NCI-H1694 treated with DMSO at 0.1 percent for 48 hours (cell line): ENCODE data around the gene STK16.

ENCODE experiments used
- DNase-seq: peaks from one replicate; lab custom pipeline; 2025; lab: John Stamatoyannopoulos, UW

The STK16 gene

DNA sequence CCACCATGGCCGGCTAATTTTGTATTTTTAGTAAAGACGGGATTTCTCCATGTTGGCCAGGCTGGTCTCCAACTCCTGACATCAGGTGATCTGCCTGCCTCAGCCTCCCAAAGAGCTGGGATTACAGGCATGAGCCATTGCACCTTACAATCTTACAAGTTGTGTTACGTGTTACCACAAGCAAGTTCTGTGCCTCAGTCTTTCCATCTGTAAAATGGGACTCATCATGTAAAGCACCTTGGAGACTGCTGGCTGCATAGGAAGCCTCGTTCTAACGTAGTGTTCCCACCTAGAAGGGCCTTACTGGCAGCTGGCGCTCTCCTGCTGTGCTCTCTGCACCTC, 43.9 kb downstream of the STK16 start:
- peak; percentile 80 for DNase-seq

GRCh38 chr2:219289537-219290361, 44.5 kb downstream of the STK16 start:
- DNase-seq: peak; percentile 80

GRCh38 chr2:219290381-219291171, 45.3 kb downstream of the STK16 start:
- no peak for DNase-seq

GRCh38 chr2:219291394-219291793, 46.1 kb downstream of the STK16 start:
- DNase-seq: no peak

DNA sequence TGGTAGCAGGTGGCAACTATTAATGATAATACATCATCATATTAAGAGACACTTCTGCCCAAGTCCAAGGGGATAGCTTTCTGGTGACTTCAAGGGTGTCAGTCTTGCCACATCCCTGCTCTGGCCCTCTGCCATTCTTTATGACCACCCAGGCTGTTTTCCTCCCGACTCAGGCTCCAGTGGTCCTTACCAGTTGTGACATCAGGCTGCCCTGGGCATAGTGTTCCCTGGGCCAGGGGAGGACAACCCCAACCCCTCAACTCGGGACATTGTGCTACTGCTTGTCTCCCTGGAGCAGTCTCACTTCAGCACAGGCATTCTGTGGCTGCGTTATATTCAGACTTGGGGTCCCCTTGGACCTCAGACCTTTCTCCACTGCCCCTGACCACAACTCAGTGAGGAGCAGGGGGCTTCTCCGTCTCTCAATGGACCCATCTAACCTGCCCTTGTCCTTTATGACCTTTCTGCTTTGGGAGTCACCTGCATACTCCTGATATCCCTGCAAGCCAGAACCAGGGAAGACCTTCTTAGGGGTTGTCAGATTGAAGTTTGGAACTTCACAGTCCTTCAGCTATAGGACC, 46.7 kb downstream of the STK16 start:
- DNase-seq: no peak

DNA sequence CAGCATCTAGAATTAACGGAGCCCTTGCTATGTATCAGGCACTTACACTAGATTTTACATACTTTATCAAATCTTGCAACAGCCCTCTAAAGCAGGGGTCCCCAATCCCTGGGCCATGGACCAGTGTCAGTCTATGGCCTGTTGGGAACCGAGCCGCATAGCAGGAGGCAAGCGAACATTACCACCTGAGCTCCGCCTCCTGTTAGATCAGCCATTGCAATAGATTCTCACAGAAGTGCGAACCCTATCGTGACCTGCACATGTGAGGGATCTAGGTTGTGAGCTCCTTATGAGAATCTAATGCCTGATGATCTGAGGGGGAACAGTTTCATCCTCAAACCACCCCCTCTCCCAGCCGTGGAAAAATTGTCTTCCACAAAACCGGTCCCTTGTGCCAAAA, 47.3 kb downstream of the STK16 start:
- no peak for DNase-seq

GRCh38 chr2:219293736-219294231, 48.5 kb downstream of the STK16 start:
- no peak for DNase-seq

- DNase-seq: peak; percentile 73
Observed at GRCh38 chr2:219294356-219295351, 49.4 kb downstream of the STK16 start.

DNA sequence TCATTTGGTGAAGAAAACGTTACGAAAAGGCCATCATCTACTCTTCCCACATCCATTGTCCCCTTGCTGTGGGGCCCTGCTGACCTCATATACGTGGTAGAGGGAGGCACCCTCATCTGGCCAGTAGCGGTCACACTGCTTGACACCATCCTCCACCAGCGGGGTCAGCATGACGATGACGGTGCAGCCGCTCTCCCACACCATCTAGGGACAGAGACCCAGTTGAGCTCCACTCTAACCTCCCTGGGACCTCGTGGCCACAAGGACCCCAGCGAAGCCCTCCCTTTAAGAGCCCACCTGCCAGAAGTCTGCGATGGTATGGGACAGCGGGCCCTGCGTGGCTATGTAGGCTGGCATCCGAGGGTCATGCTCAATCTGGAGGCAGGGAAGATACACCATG, 50.9 kb downstream of the STK16 start:
- DNase-seq: no peak

DNA sequence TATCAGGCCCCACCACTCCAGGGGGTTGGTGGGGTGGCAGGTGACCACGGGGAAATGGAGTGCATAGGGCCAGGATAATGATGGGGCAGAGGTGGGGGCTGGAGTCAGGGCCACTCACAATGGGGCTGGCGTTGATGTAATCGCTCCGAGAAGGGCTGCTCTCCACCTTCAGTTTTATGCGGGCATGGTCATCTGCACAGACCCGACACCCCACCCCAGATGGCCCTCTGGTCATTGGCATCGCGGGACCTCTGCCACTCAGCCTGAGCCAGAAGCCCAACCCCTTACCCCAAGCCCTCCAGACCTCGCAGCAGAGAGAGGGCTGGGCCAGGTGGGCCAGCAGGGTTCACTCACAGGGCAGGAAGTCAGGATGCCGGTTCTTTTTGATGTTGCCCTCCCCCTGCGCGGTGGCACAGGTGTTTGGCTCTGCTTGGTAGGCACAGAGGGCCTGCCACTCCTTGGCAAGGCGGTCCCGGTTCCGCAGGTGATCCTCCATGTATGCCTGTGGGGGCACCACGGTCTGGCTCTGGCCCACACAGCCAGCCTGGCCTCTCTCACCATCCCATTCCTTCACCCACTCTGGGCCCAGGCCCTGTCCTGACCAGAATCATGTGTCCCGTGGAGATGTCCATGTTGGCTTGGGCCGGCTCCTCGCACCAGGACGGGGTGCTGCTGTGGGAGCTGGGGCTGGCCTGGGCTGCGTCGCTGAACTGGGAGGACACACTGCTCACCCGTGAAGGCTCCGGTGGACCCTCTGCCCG, 51.5 kb downstream of the STK16 start:
- DNase-seq: no peak

GRCh38 chr2:219297766-219298456, 52.6 kb downstream of the STK16 start:
- DNase-seq: no peak

DNA sequence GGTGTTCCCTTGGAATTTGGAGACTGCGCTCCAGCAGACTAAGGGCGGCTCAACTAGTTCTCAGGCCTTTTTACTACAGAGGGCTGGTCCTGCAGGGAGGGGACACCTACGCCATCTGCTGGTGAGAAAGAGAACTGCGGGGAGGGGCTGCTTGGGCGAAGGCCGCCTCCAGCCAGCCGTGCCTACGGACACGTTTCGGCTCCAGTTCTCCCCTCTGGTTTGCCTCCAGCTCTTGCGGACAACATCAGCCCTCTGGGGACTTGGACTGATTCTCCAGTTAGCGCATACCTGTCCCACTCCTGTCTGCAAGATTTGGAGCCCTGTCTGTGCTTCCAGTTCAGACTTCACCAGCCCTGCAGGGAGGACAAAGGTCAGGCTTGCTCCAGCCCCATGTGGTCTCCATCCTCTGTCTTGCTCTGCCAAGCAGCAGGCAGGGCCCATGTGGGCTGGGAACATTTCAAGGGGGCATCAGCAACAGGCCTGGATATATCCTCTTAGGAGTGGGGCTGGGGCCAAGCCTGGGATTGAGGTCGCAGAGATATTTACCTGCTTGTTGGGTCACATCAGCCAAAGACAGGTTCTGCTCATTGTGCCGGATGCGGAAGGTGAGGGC, 53.6 kb downstream of the STK16 start:
- peak; percentile 53 for DNase-seq

DNA sequence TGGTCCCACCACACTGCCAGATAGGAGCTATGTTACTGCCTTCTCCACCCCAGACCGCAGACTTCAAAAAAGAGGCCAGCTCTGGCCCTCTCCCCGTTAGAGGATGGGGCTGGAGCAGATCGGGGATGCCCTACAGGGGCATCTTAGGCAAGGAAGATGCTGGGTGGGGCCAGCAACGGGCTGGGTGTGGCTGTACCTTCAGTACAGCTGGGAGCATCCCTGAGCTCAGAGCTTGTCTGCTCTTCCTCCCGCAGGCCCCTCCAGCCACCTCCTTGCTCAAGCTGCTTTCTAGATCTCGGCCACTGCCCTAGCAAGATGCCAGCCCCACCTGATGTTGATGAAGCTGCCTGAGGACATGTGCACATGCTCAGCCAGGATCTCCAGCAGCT, 54.1 kb downstream of the STK16 start:
- DNase-seq: no peak
